ENCODE measurements around the gene EIF3M.

DNA sequence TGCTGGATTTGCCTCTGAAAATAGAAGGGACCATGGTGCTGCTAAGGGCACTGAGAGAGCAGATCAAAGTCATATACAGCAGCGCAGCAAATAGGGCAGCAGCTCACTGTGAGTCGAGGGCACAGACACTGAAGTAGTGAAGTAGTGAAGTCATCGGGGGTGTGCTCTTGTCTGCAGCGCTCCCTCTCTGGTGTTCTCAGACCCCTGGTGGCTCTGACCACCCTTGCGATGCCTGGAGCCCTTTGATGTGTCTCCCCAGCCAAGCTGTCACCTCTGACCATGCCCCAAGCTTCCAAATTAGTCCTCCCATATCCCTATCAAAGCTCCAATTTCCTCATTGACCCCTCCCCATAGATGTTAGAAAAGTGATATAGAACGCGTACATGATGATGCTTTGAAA is 27.7 kb upstream of the EIF3M start:
- TF ChIP-seq, protein P1, sequence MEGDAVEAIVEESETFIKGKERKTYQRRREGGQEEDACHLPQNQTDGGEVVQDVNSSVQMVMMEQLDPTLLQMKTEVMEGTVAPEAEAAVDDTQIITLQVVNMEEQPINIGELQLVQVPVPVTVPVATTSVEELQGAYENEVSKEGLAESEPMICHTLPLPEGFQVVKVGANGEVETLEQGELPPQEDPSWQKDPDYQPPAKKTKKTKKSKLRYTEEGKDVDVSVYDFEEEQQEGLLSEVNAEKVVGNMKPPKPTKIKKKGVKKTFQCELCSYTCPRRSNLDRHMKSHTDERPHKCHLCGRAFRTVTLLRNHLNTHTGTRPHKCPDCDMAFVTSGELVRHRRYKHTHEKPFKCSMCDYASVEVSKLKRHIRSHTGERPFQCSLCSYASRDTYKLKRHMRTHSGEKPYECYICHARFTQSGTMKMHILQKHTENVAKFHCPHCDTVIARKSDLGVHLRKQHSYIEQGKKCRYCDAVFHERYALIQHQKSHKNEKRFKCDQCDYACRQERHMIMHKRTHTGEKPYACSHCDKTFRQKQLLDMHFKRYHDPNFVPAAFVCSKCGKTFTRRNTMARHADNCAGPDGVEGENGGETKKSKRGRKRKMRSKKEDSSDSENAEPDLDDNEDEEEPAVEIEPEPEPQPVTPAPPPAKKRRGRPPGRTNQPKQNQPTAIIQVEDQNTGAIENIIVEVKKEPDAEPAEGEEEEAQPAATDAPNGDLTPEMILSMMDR (IDR thresholded peaks at IDR 0.05) = no peak
- no peak for TF ChIP-seq POLR2A (IDR thresholded peaks at IDR 0.05)

Measured in right lobe of liver (tissue), 4 donors.